Measurements from ENCODE around the gene TMEM270.
"Not testable (repeated sequence)": the region's sequence is repeated elsewhere in the genome, so short reads cannot be mapped to it uniquely, and the experiment has no call there.

TMEM270 gene

GRCh38 chr7:73852500-73852899 lies 8.5 kb upstream of the TMEM270 start:
- DNase-seq (ENCODE audit: low read depth in 2 of 2, low spot score in 1 of 2): no peak

GRCh38 chr7:73856941-73857340 lies 4.0 kb upstream of the TMEM270 start:
- DNase-seq (ENCODE audit: low read depth in 2 of 2, low spot score in 1 of 2): no peak

GRCh38 chr7:73858807-73859206 lies 2.2 kb upstream of the TMEM270 start:
- DNase-seq (ENCODE audit: low read depth in 2 of 2, low spot score in 1 of 2): no peak

- no peak for DNase-seq (ENCODE audit: low read depth in 2 of 2, low spot score in 1 of 2)
Measured at GRCh38 chr7:73861305-73861704, 346 bp downstream of the TMEM270 start.

GRCh38 chr7:73864981-73865711 lies 4.2 kb downstream of the TMEM270 start:
- DNase-seq (ENCODE audit: low read depth in 2 of 2, low spot score in 1 of 2): no peak

- no peak for DNase-seq (ENCODE audit: low read depth in 2 of 2, low spot score in 1 of 2)
Measured at GRCh38 chr7:73865738-73866445, 4.9 kb downstream of the TMEM270 start.

- no peak for DNase-seq (ENCODE audit: low read depth in 2 of 2, low spot score in 1 of 2)
Measured at GRCh38 chr7:73866446-73866767, 5.4 kb downstream of the TMEM270 start.

- no peak for DNase-seq (ENCODE audit: low read depth in 2 of 2, low spot score in 1 of 2)
Measured at GRCh38 chr7:73869011-73869798, 8.2 kb downstream of the TMEM270 start.

GRCh38 chr7:73870041-73870492 lies 9.1 kb downstream of the TMEM270 start:
- no peak for DNase-seq (ENCODE audit: low read depth in 2 of 2, low spot score in 1 of 2)

- no peak for DNase-seq (ENCODE audit: low read depth in 2 of 2, low spot score in 1 of 2)
Measured at GRCh38 chr7:73871163-73872011, 10.4 kb downstream of the TMEM270 start.

- DNase-seq (ENCODE audit: low read depth in 2 of 2, low spot score in 1 of 2): no peak
Measured at GRCh38 chr7:73872056-73872908, 11.3 kb downstream of the TMEM270 start.

- no peak for DNase-seq (ENCODE audit: low read depth in 2 of 2, low spot score in 1 of 2)
Measured at GRCh38 chr7:73876361-73876760, 15.4 kb downstream of the TMEM270 start.

GRCh38 chr7:73876973-73877372 lies 16.0 kb downstream of the TMEM270 start:
- DNase-seq (ENCODE audit: low read depth in 2 of 2, low spot score in 1 of 2): no peak

GRCh38 chr7:73879977-73880681 lies 19.2 kb downstream of the TMEM270 start:
- no peak for DNase-seq (ENCODE audit: low read depth in 2 of 2, low spot score in 1 of 2)

GRCh38 chr7:73880755-73881328 lies 19.9 kb downstream of the TMEM270 start:
- no peak for DNase-seq (ENCODE audit: low read depth in 2 of 2, low spot score in 1 of 2)

GRCh38 chr7:73881352-73882046 lies 20.5 kb downstream of the TMEM270 start:
- no peak for DNase-seq (ENCODE audit: low read depth in 2 of 2, low spot score in 1 of 2)

GRCh38 chr7:73882047-73882402 lies 21.1 kb downstream of the TMEM270 start:
- DNase-seq (ENCODE audit: low read depth in 2 of 2, low spot score in 1 of 2): no peak

GRCh38 chr7:73884867-73885422 lies 24.0 kb downstream of the TMEM270 start:
- DNase-seq (ENCODE audit: low read depth in 2 of 2, low spot score in 1 of 2): not testable (repeated sequence)

All from stimulated activated CD8-positive, alpha-beta memory T cell treated with anti-CD3 and anti-CD28 coated beads, Interleukin-4, amount 100 ng/mL, for 4 hours (primary cell).